Sigmoid colon (tissue), 7 donors: Measurements from ENCODE around the gene CHST8. TPM values are rescaled to one million over a fixed set of nuclear protein-coding genes. Genes with fewer than 3 reads are reported as not detected.
A peak's percentile ranks its signal among the peaks of the same experiment; 100 is the strongest.

ENCODE experiments used
- DNase-seq: peaks from one replicate; pipeline ENCODE4 v3.0.0-alpha.2; 2019
- H3K27ac ChIP-seq, 4 donors: fragments of 200-600 bp; sonication (generic); one replicate each; pipeline ENCODE4 v1.5.1; 2016 to 2019; ENCODE audit warnings: mild to moderate bottlenecking in 1 of 4
- H3K27me3 ChIP-seq, 3 donors: fragments of 200-600 bp; sonication (generic); one replicate each; pipeline ENCODE4 v1.5.1; 2019; ENCODE audit warnings: mild to moderate bottlenecking in 1 of 3
- H3K36me3 ChIP-seq, 4 donors: fragments of 200-600 bp; sonication (generic); one replicate each; pipeline ENCODE4 v1.5.1; 2016 to 2019
- H3K4me1 ChIP-seq, 4 donors: fragments of 200-600 bp; sonication (generic); one replicate each; pipeline ENCODE4 v1.5.1; 2017 to 2019
- H3K4me3 ChIP-seq, 4 donors: fragments of 200-600 bp; sonication (generic); one replicate each; pipeline ENCODE4 v1.5.1; 2017 to 2019; ENCODE audit warnings: mild to moderate bottlenecking in 2 of 4, moderate library complexity in 1 of 4
- H3K9me3 ChIP-seq, 4 donors: fragments of 200-600 bp in 3 of 4; sonication (generic) in 3 of 4; one replicate each; pipeline versions ENCODE4 v1.5.1 to v1.6.1; 2013 to 2019
- CTCF ChIP-seq, 4 experiments: fragments of 450-650 bp in 3 of 4; fragments of 200-600 bp in 1 of 4; IDR thresholded peaks; one replicate each; pipeline ENCODE4 v1.5.1; 2016 to 2019; ENCODE audit warnings: antibody characterized with exemption in 4 of 4, mild to moderate bottlenecking in 3 of 4, moderate library complexity in 2 of 4
- EP300 ChIP-seq, 4 donors: sonication (generic); formaldehyde crosslinking; IDR thresholded peaks; one replicate each; pipeline ENCODE4 v1.6.1; 2017; ENCODE audit warnings: antibody characterized with exemption in 4 of 4
- POLR2A ChIP-seq, 2 donors: fragments of 450-650 bp; IDR thresholded peaks; one replicate each; pipeline ENCODE4 v1.6.1; 2016; ENCODE audit warnings: antibody characterized with exemption in 2 of 2, mild to moderate bottlenecking in 2 of 2, moderate library complexity in 2 of 2
- POLR2AphosphoS5 ChIP-seq, 4 donors: sonication (generic); formaldehyde crosslinking; IDR thresholded peaks; one replicate each; pipeline ENCODE4 v1.6.1; 2017; ENCODE audit warnings: antibody characterized with exemption in 4 of 4
- WGBS, 2 donors: extraction: QIAGEN DNeasy Blood & Tissue Kit; methylation state at CpG; one replicate each; pipeline ENCODE4 v1.1.7; 2013; 5-methylcytosine and 5-hydroxymethylcytosine counted together
- intact Hi-C: fragments of 100-400 bp; cut with DNase I; formaldehyde crosslinking; loops from one replicate; pipeline ENCODE4 v1.15.1; 2023
- polyA plus RNA-seq, 3 donors: library from polyadenylated mRNA; stranded (reverse); fragments of 200-250 nt; gene quantifications; one replicate each; pipeline ENCODE4 v1.2.3, GENCODE V29; 2013
- total RNA-seq, 4 donors: library from RNA; depleted of rRNA; stranded (reverse); fragments of >200 nt; gene quantifications; one replicate each; pipeline ENCODE4 v1.1.0, GENCODE V29; 2016
- donor health status: healthy with polysubstance abuse.
- donor health status: Bipolar disorder and iron deficiency.
- donor health status: healthy.

Gene CHST8
- total and polyA plus RNA-seq, 7 donors, result 0.35 to 0.60 (median 0.36) TPM; not detected in 4

GRCh38 chr19:33819880-33820781 is 198.4 kb downstream of the CHST8 start:
- intact Hi-C loops, result no loop called here
- Histone ChIP-seq H3K9me3 (no peaks in the 10 kb centered on the region), H3K36me3 (no peaks in the 10 kb centered on the region), H3K27ac (peak overlapping the region; percentile 12 to 72 (median 61)), H3K27me3 (no peaks in the 10 kb centered on the region), H3K4me3 (peak overlapping the region; percentile 24 to 49 (median 39)), H3K4me1 (peaks cover 0 to 19% (median 15%) of the 10 kb centered on the region in 4 donors)
- no peak for TF ChIP-seq EP300 (IDR thresholded peaks at IDR 0.05)
- TF ChIP-seq CTCF (IDR thresholded peaks at IDR 0.05), result no peak
- peak in 3 of 4 donors; percentile 6 to 31 (median 28) for TF ChIP-seq POLR2AphosphoS5 (IDR thresholded peaks at IDR 0.05)
- TF ChIP-seq POLR2A (IDR thresholded peaks at IDR 0.05), result no peak
- DNase-seq, result peak; percentile 88
- 1 to 3% methylated on average over 61 of the region's 61 CpGs for WGBS, 2 donors

- intact Hi-C loops, result no loop called here
- H3K36me3 ChIP-seq, result no peaks in the 10 kb centered on the region
- TF ChIP-seq POLR2A (IDR thresholded peaks at IDR 0.05), result no peak
- no peak for TF ChIP-seq CTCF (IDR thresholded peaks at IDR 0.05)
- TF ChIP-seq POLR2AphosphoS5 (IDR thresholded peaks at IDR 0.05), result no peak
- TF ChIP-seq EP300 (IDR thresholded peaks at IDR 0.05), result no peak
Observed at GRCh38 chr19:33821871-33822270, 200.1 kb downstream of the CHST8 start.

More at GRCh38 chr19:33821871-33822270, 200.1 kb downstream of the CHST8 start:
- DNase-seq, result no peak
- Histone ChIP-seq H3K4me3 (no peak overlapping the region), H3K4me1 (peaks cover 0 to 19% (median 15%) of the 10 kb centered on the region in 4 donors), H3K9me3 (no peaks in the 10 kb centered on the region), H3K27me3 (no peaks in the 10 kb centered on the region), H3K27ac (no peak overlapping the region)
- 63 to 71% methylated on average over 2 of the region's 2 CpGs for WGBS, 2 donors

Other genes starting within 250 kb of the CHST8 start
- gene CEBPG, start 248.2 kb upstream of the CHST8 start, total RNA-seq, result 10 to 100 TPM; 18.6 to 27.8 (median 23.0) TPM
- gene CEBPG, start 248.2 kb upstream of the CHST8 start, polyA plus RNA-seq, result 10 to 100 TPM; 44.2 to 84.6 (median 64.9) TPM
- gene PEPD, start 100.2 kb upstream of the CHST8 start, total RNA-seq, result 10 to 100 TPM; 61.5 to 69.0 (median 64.9) TPM
- gene PEPD, start 100.2 kb upstream of the CHST8 start, polyA plus RNA-seq, result 100 to 1,000 TPM in 1 of 3 donors, 10 to 100 TPM in 2; 50.0 to 187 (median 79.3) TPM
- gene KCTD15, start 174.9 kb downstream of the CHST8 start, total RNA-seq, result 100 to 1,000 TPM in 1 of 4 donors, 10 to 100 TPM in 3; 52.8 to 132 (median 75.8) TPM
- 10 to 100 TPM in 1 of 3 donors, 1 to 10 TPM in 2; 3.0 to 13.9 (median 4.2) TPM for gene KCTD15, start 174.9 kb downstream of the CHST8 start, polyA plus RNA-seq